K562 (cell line): ENCODE data around the gene OR2T34. TPM values are rescaled to one million over a fixed set of nuclear protein-coding genes. Genes with fewer than 3 reads are reported as not detected.

Experiments
- ATAC-seq: fragments of 200-7000 bp; cut with Tn5 transposase; 3 replicates; pipeline ENCODE4 v1.9.1; 2020; ENCODE audit warnings: moderate library complexity
- BruUV-seq: library from RNA; stranded (reverse); fragments of 400-500 nt; replicated peaks from 2 replicates; lab custom pipeline; 2021; lab: Mats Ljungman, UMichigan
- CTCF ChIA-PET: fragments of 300-600 bp; formaldehyde crosslinking; extraction: SDS; loops from one replicate; lab custom pipeline; 2021; ENCODE audit warnings: low intra/inter-chr PET ratio; lab: Yijun Ruan, JAX
- POLR2A ChIA-PET: fragments of 300-600, 350-650 bp; sonication (Branson Sonifier 250); formaldehyde crosslinking; extraction: SDS; loops from one replicate; lab custom pipeline; 2021; ENCODE audit warnings: antibody characterized with exemption, inconsistent platforms; lab: Yijun Ruan, JAX
- DNase-seq, 4 experiments: peaks; one replicate each; pipeline versions ENCODE4 v3.0.0 to v3.0.0-alpha.2; 2011 to 2018; ENCODE audit warnings: low spot score in 3 of 4, mixed read lengths in 3 of 4; ENCODE audit errors: extremely low read depth in 1 of 4
- FAIRE-seq: peaks from 2 replicates; lab custom pipeline; 2011; peaks lifted over from hg19 to GRCh38; lab: Jason Lieb, UNC
- H2AFZ ChIP-seq: 2 replicates; pipeline ENCODE4 v1.6.0; 2011; ENCODE audit warnings: low read depth, low read length, control low read depth, inconsistent platforms
- H3K27ac ChIP-seq: fragments of 200-600 bp; 3 replicates; pipeline ENCODE4 v1.8.0; 2011; ENCODE audit warnings: low read depth, mild to moderate bottlenecking, control low read depth, inconsistent platforms, low read length, moderate library complexity, mixed read lengths; ENCODE audit errors: extremely low read depth
- H3K27me3 ChIP-seq, 2 experiments: fragments of 300-600 bp in 1 of 2; 2 replicates in 1 of 2; 3 replicates in 1 of 2; pipeline versions ENCODE4 v1.6.0 to v1.8.0; 2011; ENCODE audit warnings: inconsistent platforms in 2 of 2, low read length in 2 of 2, mild to moderate bottlenecking in 1 of 2, mixed read lengths in 1 of 2, moderate library complexity in 1 of 2; ENCODE audit not compliant: control insufficient read depth in 2 of 2, insufficient read depth in 2 of 2
- H3K36me3 ChIP-seq: fragments of 300-600 bp; 3 replicates; pipeline ENCODE4 v1.8.0; 2011; ENCODE audit warnings: mild to moderate bottlenecking, low read length, inconsistent platforms; ENCODE audit not compliant: control insufficient read depth, insufficient read depth
- H3K4me1 ChIP-seq, 2 experiments: fragments of 200-600 bp in 1 of 2; replicated peaks in 1 of 2; 2 replicates in 1 of 2; 3 replicates in 1 of 2; pipeline versions ENCODE4 v1.5.1 to v1.8.0; 2011; ENCODE audit warnings: inconsistent platforms in 2 of 2, low read length in 2 of 2, mild to moderate bottlenecking in 1 of 2, mixed read lengths in 1 of 2, moderate library complexity in 1 of 2; ENCODE audit not compliant: control insufficient read depth in 2 of 2, insufficient read depth in 2 of 2
- H3K4me2 ChIP-seq: 2 replicates; pipeline ENCODE4 v1.6.1; 2011; ENCODE audit warnings: low read length, control low read depth, inconsistent platforms, mixed read lengths; ENCODE audit not compliant: insufficient read depth
- H3K4me3 ChIP-seq: fragments of 200-600 bp; sonication (generic), shearing (Covaris generic); 2 replicates; pipeline ENCODE4 v1.5.1; 2016; ENCODE audit warnings: control low read depth, inconsistent platforms
- H3K79me2 ChIP-seq: fragments of 200-600 bp; 3 replicates; pipeline ENCODE4 v1.8.0; 2011; ENCODE audit warnings: low read length, inconsistent platforms; ENCODE audit not compliant: control insufficient read depth, insufficient read depth
- H3K9ac ChIP-seq, 2 experiments: 2 replicates each; pipeline versions ENCODE4 v1.6.0 to v1.6.1; 2011; ENCODE audit warnings: low read depth in 2 of 2, low read length in 2 of 2, control low read depth in 1 of 2, inconsistent platforms in 1 of 2, mild to moderate bottlenecking in 1 of 2, mixed read lengths in 1 of 2; ENCODE audit not compliant: insufficient read depth in 1 of 2
- H3K9me1 ChIP-seq: one replicate; pipeline ENCODE4 v1.6.0; 2011; ENCODE audit warnings: inconsistent platforms, mild to moderate bottlenecking, low read length, moderate library complexity; ENCODE audit not compliant: control insufficient read depth, insufficient read depth
- H3K9me3 ChIP-seq: replicated peaks from 2 replicates; pipeline ENCODE4 v1.5.1; 2011; ENCODE audit warnings: low read depth, low read length, inconsistent platforms; ENCODE audit not compliant: control insufficient read depth, insufficient read depth
- H4K20me1 ChIP-seq: replicated peaks from 2 replicates; pipeline ENCODE4 v1.6.1; 2011; ENCODE audit warnings: low read length, inconsistent platforms, mixed read lengths; ENCODE audit not compliant: control insufficient read depth, insufficient read depth
- ARID4B ChIP-seq: sonication (generic); formaldehyde crosslinking; IDR thresholded peaks from 2 replicates; pipeline ENCODE4 v1.8.0; 2022; ENCODE audit warnings: mild to moderate bottlenecking, missing genetic modification reagents
- ELF2 ChIP-seq: fragments of 250-450 bp; sonication (Bioruptor Pico); IDR thresholded peaks from 2 replicates; pipeline ENCODE4 v1.5.0; 2021; ENCODE audit warnings: mild to moderate bottlenecking
- HDGF ChIP-seq: fragments of 450-650 bp; IDR thresholded peaks from 2 replicates; pipeline ENCODE4 v1.6.1; 2016
- PHTF2 ChIP-seq: fragments of 250-450 bp; sonication (Bioruptor Pico); IDR thresholded peaks from 2 replicates; pipeline ENCODE4 v1.5.0; 2021; ENCODE audit warnings: mild to moderate bottlenecking
- ZBTB9 ChIP-seq: fragments of 450-650 bp; formaldehyde crosslinking; IDR thresholded peaks from 2 replicates; pipeline ENCODE4 v1.4.0; 2020; ENCODE audit warnings: mild to moderate bottlenecking, moderate library complexity
- ZNF280B ChIP-seq: fragments of 250-450 bp; sonication (Bioruptor Pico); IDR thresholded peaks from 2 replicates; pipeline ENCODE4 v1.5.1; 2021; ENCODE audit warnings: mild to moderate bottlenecking
- ZNF318 ChIP-seq, 2 experiments: fragments of 450-650 bp; IDR thresholded peaks; 2 replicates each; pipeline ENCODE4 v1.6.1; 2016; ENCODE audit warnings: mild to moderate bottlenecking in 2 of 2, borderline replicate concordance in 1 of 2, low read depth in 1 of 2, moderate library complexity in 1 of 2
- WGBS: fragments of 100-300 bp; shearing (Covaris generic); methylation state at CpG from one replicate; pipeline ENCODE4 v1.1.6; 2016; ENCODE audit warnings: low coverage, mixed read lengths; ENCODE audit not compliant: insufficient coverage; ENCODE audit errors: missing lambda C conversion rate; 5-methylcytosine and 5-hydroxymethylcytosine counted together
- in situ Hi-C: fragments of 300-500 bp; cut with MboI; formaldehyde crosslinking; loops from 4 replicates; pipeline ENCODE4 v1.15.0; 2018; ENCODE audit warnings: inconsistent platforms, mixed read lengths
- intact Hi-C: fragments of 100-400 bp; cut with micrococcal nuclease; formaldehyde crosslinking; loops from 2 replicates; pipeline ENCODE4 v1.14.2; 2022
- polyA plus RNA-seq, 8 experiments: library from polyadenylated mRNA; depleted of rRNA in 4 of 8; stranded (reverse) in 5 of 8; unstranded in 3 of 8; fragments of >200 nt; fragmentation: Nextera tagmentation in 2 of 8; fragmentation: Illumina TruSeq in 1 of 8; extraction: Ambion mirVana in 2 of 8; extraction: Trizol in 1 of 8; gene quantifications; 2 replicates each; pipeline versions ENCODE4 v1.2.1 to v1.2.3, GENCODE V29; 2011 to 2014; ENCODE audit warnings: inconsistent platforms in 1 of 8, missing spikeins in 1 of 8
- total RNA-seq, 7 experiments: library from RNA; depleted of rRNA in 6 of 7; stranded (reverse); fragments of >200 nt in 6 of 7; fragmentation: Illumina TruSeq in 2 of 7; extraction: Trizol in 2 of 7; gene quantifications; 2 replicates each; pipeline versions ENCODE4 v1.2.1 to v1.2.3, GENCODE V29; 2011 to 2021; ENCODE audit warnings: low replicate concordance in 1 of 7

The OR2T34 gene
- total and polyA plus RNA-seq, 9 of the 15 experiments (the other 6 are each of a cell fraction or from before 2014, with no cell fraction given) = not detected

GRCh38 chr1:248613742-248614141, 39.2 kb upstream of the OR2T34 start:
- no peaks in the 10 kb centered on the region for H3K9me1 ChIP-seq
- no peak overlapping the region for H2AFZ ChIP-seq
- in situ Hi-C loops = no loop called here
- CTCF ChIA-PET = no interaction called here
- BruUV-seq = no TSS peak
- no peak for ATAC-seq
- WGBS = no CpG with 5 or more reads among the region's 1 CpG
- H3K9ac ChIP-seq = no peak overlapping the region
- H3K36me3 ChIP-seq = no peaks in the 10 kb centered on the region
- intact Hi-C loops = no loop called here
- H3K9me3 ChIP-seq = no peaks in the 10 kb centered on the region
- no peak for DNase-seq
- no peaks in the 10 kb centered on the region for H3K4me1 ChIP-seq
- H3K27me3 ChIP-seq = no peaks in the 10 kb centered on the region
- FAIRE-seq = no peak
- H3K79me2 ChIP-seq = no peaks in the 10 kb centered on the region
- no peak overlapping the region for H3K27ac ChIP-seq
- POLR2A ChIA-PET = no interaction called here
- H3K4me3 ChIP-seq = no peak overlapping the region
- H3K4me2 ChIP-seq = no peak overlapping the region
- no peaks in the 10 kb centered on the region for H4K20me1 ChIP-seq
- no peak for TF ChIP-seq HDGF
- no peak for TF ChIP-seq ELF2 (CRISPR knock-in tag)
- no peak for TF ChIP-seq PHTF2
- TF ChIP-seq ZBTB9 (CRISPR knock-in tag) = no peak
- TF ChIP-seq ZNF318 (IDR thresholded peaks at IDR 0.05; ENCODE audit: borderline replicate concordance in 1 of 2, low read depth in 1 of 2) = no peak
- no peak for TF ChIP-seq ARID4B
- TF ChIP-seq ZNF280B (CRISPR knock-in tag) = no peak
